A673 (cell line): ENCODE measurements around the gene RHOBTB3. TPM values are rescaled to one million over a fixed set of nuclear protein-coding genes. Genes with fewer than 3 reads are reported as not detected.

Source experiments
- BruUV-seq: library from RNA; stranded (reverse); fragments of 400-500 nt; replicated peaks from 2 replicates; lab custom pipeline; 2021; lab: Mats Ljungman, UMichigan
- CTCF ChIA-PET: fragments of 300-600 bp; sonication (Branson Sonifier 250); formaldehyde crosslinking; loops from one replicate; lab custom pipeline; 2022; ENCODE audit warnings: antibody characterized with exemption; lab: Charles Lee
- POLR2A ChIA-PET: fragments of 300-600 bp; sonication (Branson Sonifier 250); formaldehyde crosslinking; loops from one replicate; lab custom pipeline; 2022; ENCODE audit warnings: antibody characterized with exemption; ENCODE audit not compliant: low non-redundant PET; lab: Charles Lee
- DNase-seq: peaks from one replicate; pipeline ENCODE4 v3.0.0-alpha.2; 2015; ENCODE audit warnings: low spot score
- H3K27ac ChIP-seq: fragments of 200-600 bp; sonication (generic); 2 replicates; pipeline ENCODE4 v1.5.1; 2016; ENCODE audit warnings: mixed run types, low read depth, mild to moderate bottlenecking, mixed read lengths, antibody characterized with exemption, low read length; ENCODE audit not compliant: poor library complexity, severe bottlenecking
- H3K27me3 ChIP-seq: fragments of 200-600 bp; sonication (generic); replicated peaks from 2 replicates; pipeline ENCODE4 v1.6.1; 2017; ENCODE audit warnings: mixed run types, low read depth, mild to moderate bottlenecking, mixed read lengths, antibody characterized with exemption, low read length; ENCODE audit not compliant: insufficient read depth, poor library complexity
- H3K36me3 ChIP-seq: fragments of 200-600 bp; sonication (generic); 2 replicates; pipeline ENCODE4 v1.6.1; 2016; ENCODE audit warnings: mixed run types, mild to moderate bottlenecking, mixed read lengths, antibody characterized with exemption, low read length; ENCODE audit not compliant: insufficient read depth, poor library complexity, severe bottlenecking
- H3K4me1 ChIP-seq: fragments of 200-600 bp; sonication (generic); 2 replicates; pipeline ENCODE4 v1.6.1; 2017; ENCODE audit warnings: mixed run types, mild to moderate bottlenecking, mixed read lengths, antibody characterized with exemption, low read length; ENCODE audit not compliant: insufficient read depth, poor library complexity, severe bottlenecking
- H3K4me3 ChIP-seq: fragments of 200-600 bp; sonication (generic); 2 replicates; pipeline ENCODE4 v1.5.1; 2016; ENCODE audit warnings: low read depth, mixed run types, mild to moderate bottlenecking, mixed read lengths, low read length; ENCODE audit not compliant: poor library complexity, severe bottlenecking
- H3K9me3 ChIP-seq: fragments of 200-600 bp; sonication (generic); 2 replicates; pipeline ENCODE4 v1.6.1; 2016; ENCODE audit warnings: mixed run types, low read depth, mild to moderate bottlenecking, mixed read lengths, antibody characterized with exemption, low read length; ENCODE audit not compliant: poor library complexity, severe bottlenecking
- CTCF ChIP-seq: fragments of 300-800, 200-600 bp; sonication (generic); conservative IDR thresholded peaks from 2 replicates; pipeline ENCODE4 v1.5.1; 2017; ENCODE audit warnings: low read depth, mild to moderate bottlenecking, antibody characterized with exemption, low read length, moderate library complexity, mixed read lengths
- EZH2 ChIP-seq: fragments of 200-600 bp; sonication (generic); IDR thresholded peaks from 2 replicates; pipeline ENCODE4 v1.6.1; 2017; ENCODE audit warnings: borderline replicate concordance, low read depth, mild to moderate bottlenecking, mixed read lengths, antibody characterized with exemption, low read length; ENCODE audit not compliant: poor library complexity, severe bottlenecking
- intact Hi-C: fragments of 100-400 bp; cut with micrococcal nuclease; formaldehyde crosslinking; loops from one replicate; pipeline ENCODE4 v1.10.0; 2022; ENCODE audit not compliant: unreplicated experiment
- total RNA-seq: library from RNA; stranded (reverse); gene quantifications from 2 replicates; pipeline ENCODE4 v1.2.3, GENCODE V29; 2021

RHOBTB3 gene
- total RNA-seq, 1 experiment from 2014 or later, result 29.6 TPM

DNA sequence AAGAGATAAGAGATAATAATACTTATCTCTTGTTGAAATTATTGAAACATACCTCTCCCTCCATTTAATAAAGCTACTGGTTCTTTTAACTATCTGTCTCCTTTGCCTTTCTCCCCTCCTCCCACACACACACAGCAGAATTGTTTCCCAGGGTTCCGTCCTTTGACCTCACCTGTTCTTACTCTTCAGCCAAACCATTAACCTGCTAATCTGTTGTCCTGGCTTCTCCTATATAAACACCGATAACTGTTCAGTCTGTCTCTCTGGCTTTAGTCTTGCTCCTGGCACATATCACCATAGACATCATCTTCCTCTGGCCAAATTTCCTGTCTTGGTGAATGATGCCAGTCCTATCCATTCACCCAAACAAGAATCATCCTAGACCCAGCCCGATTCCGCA lies 7.7 kb downstream of the RHOBTB3 start:
- no peaks in the 10 kb centered on the region for H3K4me1 ChIP-seq
- H3K9me3 ChIP-seq, result no peaks in the 10 kb centered on the region
- POLR2A ChIA-PET, result no interaction called here
- no TSS peak for BruUV-seq
- H3K27me3 ChIP-seq, result no peaks in the 10 kb centered on the region
- CTCF ChIA-PET, result no interaction called here
- TF ChIP-seq CTCF, result no peak
- no peak for TF ChIP-seq EZH2
- intact Hi-C loops, result no loop called here
- peaks cover 6% of the 10 kb centered on the region for H3K36me3 ChIP-seq
- DNase-seq, result no peak
- H3K27ac ChIP-seq, result no peak overlapping the region
- no peak overlapping the region for H3K4me3 ChIP-seq

- Histone ChIP-seq H3K9me3 (no peaks in the 10 kb centered on the region), H3K27ac (no peak overlapping the region), H3K4me1 (no peaks in the 10 kb centered on the region), H3K36me3 (peaks cover 6% of the 10 kb centered on the region), H3K27me3 (no peaks in the 10 kb centered on the region), H3K4me3 (no peak overlapping the region)
- intact Hi-C loops, result no loop called here
- CTCF ChIA-PET, result no interaction called here
- POLR2A ChIA-PET, result no interaction called here
- no peak for TF ChIP-seq CTCF
- no peak for TF ChIP-seq EZH2
- DNase-seq, result no peak
- BruUV-seq, result no TSS peak
These were observed 8.7 kb downstream of the RHOBTB3 start for GRCh38 chr5:95739857-95740256.

DNA sequence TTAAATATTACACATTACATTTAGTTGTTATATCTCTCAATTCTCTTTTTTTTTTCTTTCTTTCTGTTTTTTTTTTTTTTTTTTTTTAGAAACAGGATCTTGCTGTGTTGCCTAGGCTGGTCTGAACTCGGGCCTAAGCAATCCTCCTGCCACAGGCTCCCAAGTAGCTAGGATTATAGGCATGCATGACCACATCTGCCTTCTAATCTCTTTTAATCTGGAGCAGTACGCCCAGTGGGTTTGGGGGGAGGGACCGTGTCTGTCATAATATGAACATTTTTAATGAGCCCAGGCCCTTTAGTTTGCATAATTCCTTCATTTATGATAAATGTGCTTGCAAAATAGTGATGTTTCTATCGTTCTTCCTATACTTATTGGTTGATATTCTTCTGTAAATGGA lies 10.3 kb downstream of the RHOBTB3 start:
- no TSS peak for BruUV-seq
- Histone ChIP-seq H3K4me3 (no peak overlapping the region), H3K36me3 (peaks cover 6% of the 10 kb centered on the region), H3K4me1 (no peaks in the 10 kb centered on the region), H3K9me3 (no peaks in the 10 kb centered on the region), H3K27me3 (no peaks in the 10 kb centered on the region), H3K27ac (no peak overlapping the region)
- TF ChIP-seq CTCF (no peak), EZH2 (no peak)
- intact Hi-C loops, result no loop called here
- ChIA-PET CTCF (no interaction called here), POLR2A (interaction anchor here (0.6 kb wide), 2 partner anchors 86 to 195 kb away, joined by 4 read pairs; no protein-coding TSS in a partner anchor)
- DNase-seq, result no peak
